Pericardium fibroblast (primary cell): ENCODE data around the gene KIFC1. TPM values are rescaled to one million over a fixed set of nuclear protein-coding genes. Genes with fewer than 3 reads are reported as not detected.

Experiments used
- total RNA-seq: library from RNA; depleted of rRNA; stranded (reverse); fragments of >200 nt; gene quantifications from 2 replicates; pipeline ENCODE4 v1.2.3, GENCODE V29; 2015

KIFC1 gene, protein sequence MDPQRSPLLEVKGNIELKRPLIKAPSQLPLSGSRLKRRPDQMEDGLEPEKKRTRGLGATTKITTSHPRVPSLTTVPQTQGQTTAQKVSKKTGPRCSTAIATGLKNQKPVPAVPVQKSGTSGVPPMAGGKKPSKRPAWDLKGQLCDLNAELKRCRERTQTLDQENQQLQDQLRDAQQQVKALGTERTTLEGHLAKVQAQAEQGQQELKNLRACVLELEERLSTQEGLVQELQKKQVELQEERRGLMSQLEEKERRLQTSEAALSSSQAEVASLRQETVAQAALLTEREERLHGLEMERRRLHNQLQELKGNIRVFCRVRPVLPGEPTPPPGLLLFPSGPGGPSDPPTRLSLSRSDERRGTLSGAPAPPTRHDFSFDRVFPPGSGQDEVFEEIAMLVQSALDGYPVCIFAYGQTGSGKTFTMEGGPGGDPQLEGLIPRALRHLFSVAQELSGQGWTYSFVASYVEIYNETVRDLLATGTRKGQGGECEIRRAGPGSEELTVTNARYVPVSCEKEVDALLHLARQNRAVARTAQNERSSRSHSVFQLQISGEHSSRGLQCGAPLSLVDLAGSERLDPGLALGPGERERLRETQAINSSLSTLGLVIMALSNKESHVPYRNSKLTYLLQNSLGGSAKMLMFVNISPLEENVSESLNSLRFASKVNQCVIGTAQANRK
- 0.47 and 1.3 TPM in 2 replicates for total RNA-seq

GRCh38 chr6:33391278-33391921 lies at the start of gene KIFC1:
Gene KIFC1, plus strand, starts transcription at chr6:33391823. Its CDS starts 163 bp downstream, at chr6:33391986.

GRCh38 chr6:33410711-33411631 lies 19.3 kb downstream of the KIFC1 start, which contains the start of gene PHF1:
Gene PHF1, plus strand, starts transcription at chr6:33411014. Its CDS starts 1,250 bp downstream, at chr6:33412264.

GRCh38 chr6:33417903-33418689 lies 26.5 kb downstream of the KIFC1 start, which contains the start of gene CUTA:
Gene CUTA, minus strand, starts transcription at chr6:33418107. Its CDS starts 107 bp downstream, at chr6:33418000.

DNA sequence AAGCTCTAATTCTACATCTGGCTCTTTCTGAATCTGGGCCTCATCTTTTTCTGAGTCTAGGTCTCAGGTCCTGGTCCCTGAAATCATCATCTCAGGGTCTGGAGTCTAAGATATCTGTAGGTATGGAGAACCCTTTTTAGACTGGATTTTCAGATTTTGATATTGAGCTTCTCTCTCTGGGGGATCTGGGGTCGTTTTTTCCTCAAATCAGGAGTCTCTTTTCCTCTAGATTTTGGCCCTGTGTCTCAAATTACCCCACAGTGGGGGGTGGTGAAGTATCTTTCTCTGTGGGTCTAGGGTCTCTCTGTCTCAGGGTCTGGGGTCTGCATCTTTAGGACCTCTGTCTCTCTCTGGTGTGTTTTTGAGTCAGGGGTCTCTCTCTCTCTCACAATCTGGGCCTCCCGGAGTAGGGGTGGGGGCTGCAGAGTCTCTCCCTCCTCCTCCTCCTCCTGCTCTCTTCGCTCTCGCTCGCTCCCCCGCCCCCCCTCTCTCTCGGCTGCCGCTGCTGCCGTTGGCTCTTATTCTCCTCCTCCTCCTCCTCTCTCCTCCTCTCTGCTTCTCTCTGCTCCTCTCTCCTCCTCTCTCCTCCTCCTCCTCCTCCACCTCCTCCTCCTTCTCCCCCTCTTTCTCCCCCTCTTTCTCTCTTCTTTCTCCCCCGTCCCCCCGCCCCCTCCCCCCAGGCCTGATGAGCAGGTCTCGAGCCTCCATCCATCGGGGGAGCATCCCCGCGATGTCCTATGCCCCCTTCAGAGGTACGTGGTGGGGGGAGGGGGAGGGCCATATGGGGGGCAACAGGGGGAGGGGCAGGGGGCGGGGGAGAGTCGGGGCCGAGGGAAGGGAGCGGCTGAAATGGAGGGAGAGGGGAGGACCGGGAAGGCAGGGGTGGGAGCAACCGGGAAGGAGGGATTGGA lies 28.2 kb downstream of the KIFC1 start, which contains the start of gene SYNGAP1:
Gene SYNGAP1 (plus strand): TSS at position 486 of the 911 bp plus-strand sequence. CDS start 200 bp downstream, at position 686.

GRCh38 chr6:33454009-33454946 lies 62.7 kb downstream of the KIFC1 start, which contains the start of gene ZBTB9:
Gene ZBTB9, plus strand, starts transcription at chr6:33454576. Its CDS starts 525 bp downstream, at chr6:33455101.

Other genes starting within 250 kb of the KIFC1 start
- under 0.01 and 0.09 TPM in 2 replicates for gene COL11A2, start 199.4 kb upstream of the KIFC1 start, total RNA-seq
- 20.3 and 20.7 TPM in 2 replicates for gene RXRB, start 191.2 kb upstream of the KIFC1 start, total RNA-seq
- gene SLC39A7, start 191.0 kb upstream of the KIFC1 start, total RNA-seq, result 97.4 and 161 TPM in 2 replicates
- gene HSD17B8, start 187.2 kb upstream of the KIFC1 start, total RNA-seq, result 5.7 and 9.1 TPM in 2 replicates
- gene RING1, start 183.3 kb upstream of the KIFC1 start, total RNA-seq, result 12.3 and 12.8 TPM in 2 replicates
- 34.2 and 34.8 TPM in 2 replicates for gene VPS52, start 119.9 kb upstream of the KIFC1 start, total RNA-seq
- gene RPS18, start 119.7 kb upstream of the KIFC1 start, total RNA-seq, result 5,390 and 8,802 TPM in 2 replicates
- 1.7 and 2.3 TPM in 2 replicates for gene B3GALT4, start 114.7 kb upstream of the KIFC1 start, total RNA-seq
- gene WDR46, start 102.6 kb upstream of the KIFC1 start, total RNA-seq, result 58.0 and 63.1 TPM in 2 replicates
- 20.3 and 43.9 TPM in 2 replicates for gene PFDN6, start 102.2 kb upstream of the KIFC1 start, total RNA-seq
- 20.2 and 22.2 TPM in 2 replicates for gene RGL2, start 92.9 kb upstream of the KIFC1 start, total RNA-seq
- gene TAPBP, start 77.7 kb upstream of the KIFC1 start, total RNA-seq, result 62.6 and 65.8 TPM in 2 replicates
- 18.5 and 19.1 TPM in 2 replicates for gene ZBTB22, start 74.1 kb upstream of the KIFC1 start, total RNA-seq
- 25.2 and 26.2 TPM in 2 replicates for gene DAXX, start 68.9 kb upstream of the KIFC1 start, total RNA-seq
- 24.5 and 29.9 TPM in 2 replicates for gene PHF1, start 19.2 kb downstream of the KIFC1 start, total RNA-seq
- gene CUTA, start 26.3 kb downstream of the KIFC1 start, total RNA-seq, result 174 and 180 TPM in 2 replicates
- gene SYNGAP1, start 28.2 kb downstream of the KIFC1 start, total RNA-seq, result 2.6 and 6.2 TPM in 2 replicates
- 1.4 and 4.1 TPM in 2 replicates for gene ZBTB9, start 62.8 kb downstream of the KIFC1 start, total RNA-seq
- 5.9 and 14.5 TPM in 2 replicates for gene BAK1, start 188.5 kb downstream of the KIFC1 start, total RNA-seq
- 15.9 and 27.5 TPM in 2 replicates for gene ITPR3, start 229.5 kb downstream of the KIFC1 start, total RNA-seq